ENCODE measurements around the gene IGSF22.

The IGSF22 gene

GRCh38 chr11:18739685-18740084 is 13.7 kb upstream of the IGSF22 start:
- no peak for TF ChIP-seq REST (IDR thresholded peaks at IDR 0.05; ENCODE audit: insufficient read depth in 1 of 2, low read depth in 2 of 2, low read length in 2 of 2)
- no peak for TF ChIP-seq POLR2AphosphoS5 (IDR thresholded peaks at IDR 0.05; ENCODE audit: low read depth, low read length)
- TF ChIP-seq FOXP2 (optimal IDR thresholded peaks at IDR 0.05; ENCODE audit: borderline replicate concordance, extremely low read depth, extremely low read length, insufficient read depth), result no peak
- TF ChIP-seq SIN3A (IDR thresholded peaks at IDR 0.05; ENCODE audit: borderline replicate concordance, insufficient read depth, low read length), result no peak
- TF ChIP-seq TAF1 (IDR thresholded peaks at IDR 0.05; ENCODE audit: borderline replicate concordance, insufficient read depth, low read length), result no peak

- no peak for TF ChIP-seq SIN3A (IDR thresholded peaks at IDR 0.05; ENCODE audit: borderline replicate concordance, insufficient read depth, low read length)
- TF ChIP-seq TAF1 (IDR thresholded peaks at IDR 0.05; ENCODE audit: borderline replicate concordance, insufficient read depth, low read length), result no peak
These were observed 11.7 kb upstream of the IGSF22 start for GRCh38 chr11:18737642-18738041.

- TF ChIP-seq TAF1 (IDR thresholded peaks at IDR 0.05; ENCODE audit: borderline replicate concordance, insufficient read depth, low read length) (no peak), POLR2AphosphoS5 (IDR thresholded peaks at IDR 0.05; ENCODE audit: low read depth, low read length) (no peak), FOXP2 (optimal IDR thresholded peaks at IDR 0.05; ENCODE audit: borderline replicate concordance, extremely low read depth, extremely low read length, insufficient read depth) (no peak), REST (IDR thresholded peaks at IDR 0.05; ENCODE audit: insufficient read depth in 1 of 2, low read depth in 2 of 2, low read length in 2 of 2) (no peak), SIN3A (IDR thresholded peaks at IDR 0.05; ENCODE audit: borderline replicate concordance, insufficient read depth, low read length) (no peak)
These were observed 10.7 kb upstream of the IGSF22 start for GRCh38 chr11:18736590-18737148.

DNA sequence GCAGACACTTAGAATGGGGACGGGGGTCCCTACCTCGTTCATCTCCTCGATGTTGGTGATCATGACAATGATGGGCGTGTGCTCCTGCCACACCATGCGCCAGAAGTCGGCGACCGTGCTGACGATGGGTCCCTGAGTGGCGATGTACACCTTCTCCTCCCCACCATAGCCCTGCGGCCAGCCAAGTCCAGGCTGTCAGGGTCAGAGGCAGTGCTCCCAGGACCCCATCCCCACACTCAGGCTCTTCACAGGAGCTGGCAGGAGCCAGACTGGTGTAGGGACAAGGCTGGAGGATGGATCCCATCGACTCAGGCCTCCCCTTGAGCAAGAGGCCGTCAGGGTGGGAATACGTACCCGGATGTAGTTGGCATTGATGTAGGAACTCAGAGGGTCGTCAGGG is 7.2 kb upstream of the IGSF22 start:
- TF ChIP-seq REST (IDR thresholded peaks at IDR 0.05; ENCODE audit: insufficient read depth in 1 of 2, low read depth in 2 of 2, low read length in 2 of 2) (no peak), TAF1 (IDR thresholded peaks at IDR 0.05; ENCODE audit: borderline replicate concordance, insufficient read depth, low read length) (no peak), SIN3A (IDR thresholded peaks at IDR 0.05; ENCODE audit: borderline replicate concordance, insufficient read depth, low read length) (no peak), POLR2AphosphoS5 (IDR thresholded peaks at IDR 0.05; ENCODE audit: low read depth, low read length) (no peak), FOXP2 (optimal IDR thresholded peaks at IDR 0.05; ENCODE audit: borderline replicate concordance, extremely low read depth, extremely low read length, insufficient read depth) (no peak)

DNA sequence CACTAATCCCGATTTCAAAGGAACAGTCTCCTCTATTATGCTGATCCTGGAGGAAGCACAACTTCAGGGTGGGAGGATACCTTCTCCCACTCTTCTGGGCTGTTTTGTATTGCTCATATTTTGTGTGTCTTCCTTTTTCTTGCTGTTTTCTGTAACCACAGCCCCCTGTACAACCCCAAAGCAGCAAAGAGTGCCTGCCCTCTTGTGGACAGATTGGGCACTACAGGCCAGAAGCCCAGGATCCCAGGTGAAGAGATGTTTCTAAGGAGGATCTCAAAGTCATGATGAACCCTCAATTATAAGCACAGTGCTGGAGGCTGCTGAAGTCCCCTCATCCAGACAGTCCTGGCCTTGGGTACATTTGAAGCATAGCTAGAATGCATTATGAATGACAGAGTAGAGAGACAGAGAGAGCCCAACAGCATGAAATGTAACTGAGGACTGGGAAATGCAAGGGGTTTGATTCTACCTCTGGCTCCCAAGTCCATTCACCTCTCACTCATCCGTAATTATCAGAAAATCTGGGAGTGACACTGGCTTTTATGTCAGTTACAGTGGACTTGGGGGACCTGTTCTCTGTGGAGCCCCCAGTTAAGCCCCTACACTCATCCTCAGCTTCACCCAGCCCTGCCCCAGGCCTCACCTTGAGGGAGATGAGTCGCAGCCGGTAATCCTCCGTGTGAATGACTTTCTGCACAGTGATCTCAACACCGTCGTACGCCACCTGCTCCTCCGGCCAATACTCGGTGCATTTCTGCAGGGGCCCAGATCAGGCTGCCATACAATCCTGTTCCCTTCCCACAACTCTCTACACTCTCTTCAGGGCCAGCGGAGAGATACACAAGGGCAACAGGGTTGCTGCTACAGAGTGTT is 6.2 kb upstream of the IGSF22 start:
- TF ChIP-seq REST (IDR thresholded peaks at IDR 0.05; ENCODE audit: insufficient read depth in 1 of 2, low read depth in 2 of 2, low read length in 2 of 2) (no peak), SIN3A (IDR thresholded peaks at IDR 0.05; ENCODE audit: borderline replicate concordance, insufficient read depth, low read length) (no peak), FOXP2 (optimal IDR thresholded peaks at IDR 0.05; ENCODE audit: borderline replicate concordance, extremely low read depth, extremely low read length, insufficient read depth) (no peak), TAF1 (IDR thresholded peaks at IDR 0.05; ENCODE audit: borderline replicate concordance, insufficient read depth, low read length) (no peak), POLR2AphosphoS5 (IDR thresholded peaks at IDR 0.05; ENCODE audit: low read depth, low read length) (no peak)
